B cell (primary cell): Measurements from ENCODE around the gene TMEM115.

Experiments used
- CTCF ChIP-seq: fragments of 200-600 bp; IDR thresholded peaks from one replicate; pipeline ENCODE4 v1.8.0; 2022; ENCODE audit warnings: antibody characterized with exemption, mild to moderate bottlenecking
- EZH2 ChIP-seq: IDR thresholded peaks from 2 replicates; pipeline ENCODE4 v1.6.1; 2012; ENCODE audit warnings: borderline replicate concordance, low read depth, mild to moderate bottlenecking, moderate library complexity, low read length; ENCODE audit not compliant: insufficient read depth, poor library complexity, severe bottlenecking

- no peak for TF ChIP-seq CTCF
- TF ChIP-seq EZH2: no peak
These were observed 30.1 kb upstream of the TMEM115 start for GRCh38 chr3:50389414-50389767.
